HL-60/S4 treated with phorbol 12-myristate 13-acetate at 8.2 ng/mL for 4 days and 3 days (cell line): ENCODE results near the gene ONECUT3.

Experiments used
- in situ Hi-C: fragments of 300-500 bp; cut with MboI; formaldehyde crosslinking; loops from 2 replicates; pipeline ENCODE4 v1.15.0; 2022; ENCODE audit warnings: low sequenced_read_pairs

Gene ONECUT3

GRCh38 chr19:1739960-1740629, 13.2 kb upstream of the ONECUT3 start:
- in situ Hi-C loops: no loop called here

- in situ Hi-C loops: no loop called here
Observed at GRCh38 chr19:1742989-1743696, 10.2 kb upstream of the ONECUT3 start.

- in situ Hi-C loops: no loop called here
Observed at GRCh38 chr19:1744133-1744665, 9.1 kb upstream of the ONECUT3 start.

- in situ Hi-C loops: no loop called here
Observed at GRCh38 chr19:1744822-1745563, 8.3 kb upstream of the ONECUT3 start.

- in situ Hi-C loops: no loop called here
Observed at GRCh38 chr19:1745589-1746031, 7.7 kb upstream of the ONECUT3 start.

GRCh38 chr19:1746401-1747284, 6.7 kb upstream of the ONECUT3 start:
- in situ Hi-C loops: no loop called here

GRCh38 chr19:1747285-1748114, 5.8 kb upstream of the ONECUT3 start:
- in situ Hi-C loops: no loop called here

- in situ Hi-C loops: no loop called here
Observed at GRCh38 chr19:1748115-1748872, 5.0 kb upstream of the ONECUT3 start.

GRCh38 chr19:1748873-1749341, 4.4 kb upstream of the ONECUT3 start:
- in situ Hi-C loops: no loop called here

GRCh38 chr19:1749373-1750342, 3.6 kb upstream of the ONECUT3 start:
- in situ Hi-C loops: no loop called here

GRCh38 chr19:1750343-1751021, 2.8 kb upstream of the ONECUT3 start:
- in situ Hi-C loops: no loop called here

GRCh38 chr19:1751367-1752008, 1.8 kb upstream of the ONECUT3 start:
- in situ Hi-C loops: no loop called here

GRCh38 chr19:1752009-1752756, 1.1 kb upstream of the ONECUT3 start:
- in situ Hi-C loops: no loop called here

GRCh38 chr19:1754018-1754635, 821 bp downstream of the ONECUT3 start:
- in situ Hi-C loops: no loop called here

GRCh38 chr19:1754636-1755466, 1.5 kb downstream of the ONECUT3 start:
- in situ Hi-C loops: no loop called here
